IMR-90 (cell line): Measurements from ENCODE around the gene ARHGAP32. TPM values are rescaled to one million over a fixed set of nuclear protein-coding genes. Genes with fewer than 3 reads are reported as not detected.

Experiments
- ATAC-seq: fragments of 200-7000 bp; cut with Tn5 transposase; 2 replicates; pipeline ENCODE4 v1.9.1; 2020; ENCODE audit warnings: low read depth, mild to moderate bottlenecking, moderate library complexity
- BruUV-seq: library from RNA; stranded (reverse); fragments of 400-500 nt; replicated peaks from 2 replicates; lab custom pipeline; 2021; lab: Mats Ljungman, UMichigan
- CTCF ChIA-PET: fragments of 300-600 bp; formaldehyde crosslinking; extraction: SDS; loops from one replicate; lab custom pipeline; 2021; ENCODE audit warnings: antibody characterized with exemption; lab: Yijun Ruan, JAX
- POLR2A ChIA-PET: fragments of 300-600 bp; sonication (Branson Sonifier 250); formaldehyde crosslinking; loops from one replicate; lab custom pipeline; 2022; ENCODE audit warnings: antibody characterized with exemption; ENCODE audit not compliant: unreplicated experiment; lab: Charles Lee
- DNase-seq: peaks from one replicate; pipeline ENCODE4 v3.0.0; 2013
- H2AFZ ChIP-seq: replicated peaks from 2 replicates; pipeline ENCODE3; 2013; ENCODE audit warnings: low read length, mild to moderate bottlenecking; ENCODE audit not compliant: poor library complexity
- H2AK5ac ChIP-seq: 2 replicates; pipeline ENCODE4 v1.6.1; 2013; ENCODE audit warnings: low read depth, low read length, inconsistent platforms
- H2AK9ac ChIP-seq: replicated peaks from 2 replicates; pipeline ENCODE3; 2013; ENCODE audit warnings: mild to moderate bottlenecking, low read depth, low read length, moderate library complexity; ENCODE audit not compliant: poor library complexity
- H2BK120ac ChIP-seq: 2 replicates; pipeline ENCODE4 v1.6.1; 2013; ENCODE audit warnings: low read depth, low read length, inconsistent platforms
- H2BK15ac ChIP-seq: 3 replicates; pipeline ENCODE4 v1.6.1; 2013; ENCODE audit warnings: low read depth, low read length, inconsistent platforms
- H2BK20ac ChIP-seq: 2 replicates; pipeline ENCODE4 v1.6.1; 2013; ENCODE audit warnings: low read depth, mild to moderate bottlenecking, inconsistent platforms, low read length, moderate library complexity
- H2BK5ac ChIP-seq: 2 replicates; pipeline ENCODE4 v1.6.1; 2013; ENCODE audit warnings: mild to moderate bottlenecking, low read depth, low read length, inconsistent platforms; ENCODE audit not compliant: poor library complexity, severe bottlenecking
- H3K14ac ChIP-seq: replicated peaks from 2 replicates; pipeline ENCODE4 v1.6.1; 2013; ENCODE audit warnings: low read depth, low read length, inconsistent platforms
- H3K18ac ChIP-seq: 2 replicates; pipeline ENCODE4 v1.6.1; 2013; ENCODE audit warnings: low read depth, low read length, control low read depth
- H3K23ac ChIP-seq: 2 replicates; pipeline ENCODE4 v1.6.1; 2013; ENCODE audit warnings: low read depth, low read length, inconsistent platforms
- H3K27ac ChIP-seq: 2 replicates; pipeline ENCODE4 v1.5.1; 2013; ENCODE audit warnings: mild to moderate bottlenecking, control low read depth, low read length; ENCODE audit not compliant: insufficient read depth
- H3K27me3 ChIP-seq: 2 replicates; pipeline ENCODE4 v1.6.1; 2013; ENCODE audit warnings: low read length; ENCODE audit not compliant: control insufficient read depth, insufficient read depth
- H3K36me3 ChIP-seq: 2 replicates; pipeline ENCODE4 v1.6.1; 2013; ENCODE audit warnings: low read length, mixed read lengths; ENCODE audit not compliant: control insufficient read depth, insufficient read depth
- H3K4ac ChIP-seq: 2 replicates; pipeline ENCODE4 v1.6.1; 2013; ENCODE audit warnings: low read depth, low read length, inconsistent platforms
- H3K4me1 ChIP-seq: 2 replicates; pipeline ENCODE4 v1.6.1; 2013; ENCODE audit warnings: low read length, mixed read lengths; ENCODE audit not compliant: control insufficient read depth, insufficient read depth
- H3K4me2 ChIP-seq: 2 replicates; pipeline ENCODE4 v1.6.1; 2013; ENCODE audit warnings: low read depth, mild to moderate bottlenecking, control low read depth, low read length, moderate library complexity
- H3K4me3 ChIP-seq: 2 replicates; pipeline ENCODE4 v1.5.1; 2013; ENCODE audit warnings: low read depth, mild to moderate bottlenecking, control low read depth, low read length, moderate library complexity; ENCODE audit not compliant: insufficient read depth
- H3K56ac ChIP-seq: 2 replicates; pipeline ENCODE4 v1.6.1; 2013; ENCODE audit warnings: low read length, inconsistent platforms; ENCODE audit not compliant: insufficient read depth; ENCODE audit errors: extremely low read depth
- H3K79me1 ChIP-seq, 2 experiments: 2 replicates each; pipeline ENCODE4 v1.6.1; 2013; ENCODE audit warnings: low read length in 2 of 2, inconsistent platforms in 1 of 2, low read depth in 1 of 2
- H3K9ac ChIP-seq: 2 replicates; pipeline ENCODE4 v1.6.1; 2013; ENCODE audit warnings: low read depth, low read length, control low read depth
- H3K9me1 ChIP-seq: 2 replicates; pipeline ENCODE4 v1.6.1; 2013; ENCODE audit warnings: low read length, inconsistent platforms; ENCODE audit not compliant: insufficient read depth
- H3K9me3 ChIP-seq: 2 replicates; pipeline ENCODE4 v1.6.1; 2013; ENCODE audit warnings: low read length; ENCODE audit not compliant: control insufficient read depth, insufficient read depth
- H4K20me1 ChIP-seq: 2 replicates; pipeline ENCODE4 v1.6.1; 2013; ENCODE audit warnings: low read length, inconsistent platforms; ENCODE audit not compliant: insufficient read depth
- H4K5ac ChIP-seq: 2 replicates; pipeline ENCODE4 v1.6.1; 2013; ENCODE audit warnings: mild to moderate bottlenecking, low read depth, low read length, control low read depth
- H4K8ac ChIP-seq, 2 experiments: 2 replicates each; pipeline ENCODE4 v1.6.1; 2013; ENCODE audit warnings: low read depth in 2 of 2, low read length in 2 of 2, control low read depth in 1 of 2, inconsistent platforms in 1 of 2
- H4K91ac ChIP-seq: 2 replicates; pipeline ENCODE4 v1.6.1; 2013; ENCODE audit warnings: low read depth, low read length, inconsistent platforms; ENCODE audit not compliant: insufficient read depth
- RFX5 ChIP-seq: IDR thresholded peaks from 2 replicates; pipeline ENCODE4 v1.8.0; 2012; ENCODE audit warnings: low read depth, mild to moderate bottlenecking, low read length, moderate library complexity
- WGBS, 2 experiments: methylation state at CpG; one replicate each; pipeline versions ENCODE4 v1.1.5 to v1.1.7; 2013; ENCODE audit warnings: missing lambda C conversion rate in 2 of 2; ENCODE audit not compliant: insufficient read length in 1 of 2; ENCODE audit errors: extremely low coverage in 2 of 2; 5-methylcytosine and 5-hydroxymethylcytosine counted together
- dilution Hi-C: fragments of 300-500 bp; cut with HindIII; formaldehyde crosslinking; loops from one replicate; pipeline ENCODE4 v1.14.3; 2018; ENCODE audit warnings: low sequenced_read_pairs; ENCODE audit not compliant: unreplicated experiment
- in situ Hi-C: fragments of 300-500 bp; cut with MboI; formaldehyde crosslinking; loops from 3 replicates; pipeline ENCODE4 v1.14.3; 2019; ENCODE audit warnings: low sequenced_read_pairs, inconsistent platforms, mixed read lengths
- intact Hi-C: fragments of 100-400 bp; cut with micrococcal nuclease; formaldehyde crosslinking; loops from 2 replicates; pipeline ENCODE4 v1.10.0; 2022
- polyA plus RNA-seq, 3 experiments: library from polyadenylated mRNA; depleted of rRNA; stranded (reverse); fragments of >200 nt; gene quantifications; 2 replicates each; pipeline ENCODE4 v1.2.3, GENCODE V29; 2012; ENCODE audit warnings: low replicate concordance in 1 of 3
- total RNA-seq: library from RNA; depleted of rRNA; stranded (reverse); fragments of >200 nt; gene quantifications from 2 replicates; pipeline ENCODE4 v1.2.3, GENCODE V29; 2012

Gene ARHGAP32
- total and polyA plus RNA-seq, 2 of the 4 experiments (the other 2 are of a cell fraction) = 4.1 to 8.4 TPM

GRCh38 chr11:129208863-129209262 lies 16.7 kb upstream of the ARHGAP32 start:
- intact Hi-C loops = no loop called here
- H3K79me1 ChIP-seq = peaks cover 8 to 13% of the 10 kb centered on the region in 2 experiments; a peak in 3 of 4 replicates
- no peak overlapping the region for H3K14ac ChIP-seq
- no peak overlapping the region for H2AK5ac ChIP-seq
- no peak overlapping the region for H3K9ac ChIP-seq
- no peak overlapping the region for H3K18ac ChIP-seq
- no peak overlapping the region for H3K23ac ChIP-seq
- no peak for TF ChIP-seq RFX5
- H2BK15ac ChIP-seq = no peak overlapping the region
- H3K36me3 ChIP-seq = no peaks in the 10 kb centered on the region
- H3K4ac ChIP-seq = no peak overlapping the region
- H3K4me1 ChIP-seq = no peaks in the 10 kb centered on the region; the same call in 1 of the 2 replicates
- H2BK20ac ChIP-seq = no peak overlapping the region
- H2BK5ac ChIP-seq = no peak overlapping the region
- H3K27me3 ChIP-seq = no peaks in the 10 kb centered on the region
- no peak overlapping the region for H3K27ac ChIP-seq
- no peak overlapping the region for H3K4me3 ChIP-seq
- no peak overlapping the region for H4K8ac ChIP-seq
- no TSS peak for BruUV-seq
- H3K4me2 ChIP-seq = no peak overlapping the region
- ChIA-PET CTCF (no interaction called here), POLR2A (no interaction called here)
- H4K20me1 ChIP-seq = no peaks in the 10 kb centered on the region
- DNase-seq (peak; percentile 2), ATAC-seq (0 out of 2 replicates have a peak, but pooled peaks have one; percentile 29)
- no peaks in the 10 kb centered on the region for H3K9me3 ChIP-seq
- no peaks in the 10 kb centered on the region for H3K9me1 ChIP-seq
- no peak overlapping the region for H3K56ac ChIP-seq
- H2AK9ac ChIP-seq = no peak overlapping the region
- in situ Hi-C loops = no loop called here
- dilution Hi-C loops = no loop called here
- H2BK120ac ChIP-seq = no peak overlapping the region
- WGBS, 2 experiments = no CpG with 5 or more reads among the region's 1 CpG
- H4K91ac ChIP-seq = no peak overlapping the region
- H4K5ac ChIP-seq = no peak overlapping the region
- no peak overlapping the region for H2AFZ ChIP-seq
